Measurements from ENCODE around the gene KLHL24.

DNA sequence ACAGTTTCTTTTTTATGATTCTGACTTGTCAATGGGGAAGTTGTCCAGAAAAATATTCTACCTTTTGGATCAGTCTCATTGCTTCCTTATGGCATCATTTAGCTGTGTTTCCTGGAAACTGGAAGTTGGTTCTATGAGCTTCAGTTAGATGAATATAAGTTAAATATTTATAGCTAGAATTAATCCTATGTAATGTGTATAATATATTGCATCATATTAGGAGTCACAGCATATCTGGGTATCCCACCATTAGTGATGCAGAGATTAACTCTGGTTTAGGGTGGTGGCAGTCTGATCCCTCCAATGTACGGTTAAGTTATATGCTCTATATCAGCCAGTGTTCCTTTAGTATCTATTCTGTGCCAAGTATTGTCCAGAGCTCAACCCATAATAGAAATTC, 19.3 kb downstream of the KLHL24 start:
- TF ChIP-seq, protein P1, sequence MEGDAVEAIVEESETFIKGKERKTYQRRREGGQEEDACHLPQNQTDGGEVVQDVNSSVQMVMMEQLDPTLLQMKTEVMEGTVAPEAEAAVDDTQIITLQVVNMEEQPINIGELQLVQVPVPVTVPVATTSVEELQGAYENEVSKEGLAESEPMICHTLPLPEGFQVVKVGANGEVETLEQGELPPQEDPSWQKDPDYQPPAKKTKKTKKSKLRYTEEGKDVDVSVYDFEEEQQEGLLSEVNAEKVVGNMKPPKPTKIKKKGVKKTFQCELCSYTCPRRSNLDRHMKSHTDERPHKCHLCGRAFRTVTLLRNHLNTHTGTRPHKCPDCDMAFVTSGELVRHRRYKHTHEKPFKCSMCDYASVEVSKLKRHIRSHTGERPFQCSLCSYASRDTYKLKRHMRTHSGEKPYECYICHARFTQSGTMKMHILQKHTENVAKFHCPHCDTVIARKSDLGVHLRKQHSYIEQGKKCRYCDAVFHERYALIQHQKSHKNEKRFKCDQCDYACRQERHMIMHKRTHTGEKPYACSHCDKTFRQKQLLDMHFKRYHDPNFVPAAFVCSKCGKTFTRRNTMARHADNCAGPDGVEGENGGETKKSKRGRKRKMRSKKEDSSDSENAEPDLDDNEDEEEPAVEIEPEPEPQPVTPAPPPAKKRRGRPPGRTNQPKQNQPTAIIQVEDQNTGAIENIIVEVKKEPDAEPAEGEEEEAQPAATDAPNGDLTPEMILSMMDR (IDR thresholded peaks at IDR 0.05; ENCODE audit: low read depth, low read length), result no peak
- TF ChIP-seq POLR2A (IDR thresholded peaks at IDR 0.05; ENCODE audit: extremely low read depth, insufficient read length), result no peak
- TF ChIP-seq, protein P2, sequence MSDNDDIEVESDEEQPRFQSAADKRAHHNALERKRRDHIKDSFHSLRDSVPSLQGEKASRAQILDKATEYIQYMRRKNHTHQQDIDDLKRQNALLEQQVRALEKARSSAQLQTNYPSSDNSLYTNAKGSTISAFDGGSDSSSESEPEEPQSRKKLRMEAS (IDR thresholded peaks at IDR 0.05; ENCODE audit: low read depth, low read length), result no peak

Measured in NB4 (cell line).